Stimulated activated CD4-positive, alpha-beta T cell treated with anti-CD3 and anti-CD28 coated beads, Interleukin-2, amount 100 ng/mL, for 4 hours (primary cell): ENCODE measurements around the gene MYB.

Experiments
- DNase-seq: peaks from one replicate; pipeline ENCODE4 v3.0.0-alpha.2; 2020; ENCODE audit warnings: low read depth

Gene MYB

DNA sequence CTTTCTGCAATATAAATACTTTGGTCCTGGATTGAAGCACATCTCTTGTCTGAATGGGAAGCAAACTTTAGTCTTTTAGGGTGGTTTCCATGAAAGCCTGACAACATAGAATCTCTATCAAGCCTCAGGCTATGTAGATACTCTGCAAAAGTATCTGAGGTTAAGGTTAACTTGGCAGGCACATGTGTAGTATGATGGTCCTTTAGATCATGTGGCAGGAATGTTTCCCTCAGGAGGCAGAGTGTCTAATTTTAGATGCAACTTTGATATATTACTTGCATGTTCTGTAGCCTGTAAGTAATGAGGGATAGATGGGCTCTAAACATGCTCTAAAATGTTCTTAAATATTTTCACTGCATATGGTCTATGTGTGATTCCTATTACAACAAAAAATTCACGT is 8.2 kb downstream of the MYB start:
- DNase-seq, result no peak

- DNase-seq, result no peak
These were observed 10.6 kb downstream of the MYB start for GRCh38 chr6:135191508-135192255.

GRCh38 chr6:135192256-135193174 is 11.4 kb downstream of the MYB start:
- DNase-seq, result no peak

GRCh38 chr6:135193221-135193620 is 12.1 kb downstream of the MYB start:
- DNase-seq, result no peak

GRCh38 chr6:135195041-135195440 is 13.9 kb downstream of the MYB start:
- no peak for DNase-seq

DNA sequence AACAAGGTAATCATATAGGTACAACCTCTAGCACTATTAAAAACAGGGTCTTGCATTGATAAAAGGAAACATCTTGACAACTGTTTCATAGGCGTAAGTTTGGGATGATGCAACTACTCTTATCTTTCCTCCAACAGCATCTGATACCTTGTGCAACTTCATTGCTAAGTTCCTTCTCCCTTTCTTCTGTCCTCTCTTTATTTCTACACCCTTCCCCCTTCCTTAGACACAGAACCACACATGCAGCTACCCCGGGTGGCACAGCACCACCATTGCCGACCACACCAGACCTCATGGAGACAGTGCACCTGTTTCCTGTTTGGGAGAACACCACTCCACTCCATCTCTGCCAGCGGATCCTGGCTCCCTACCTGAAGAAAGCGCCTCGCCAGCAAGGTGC is 14.4 kb downstream of the MYB start:
- DNase-seq, result no peak

DNA sequence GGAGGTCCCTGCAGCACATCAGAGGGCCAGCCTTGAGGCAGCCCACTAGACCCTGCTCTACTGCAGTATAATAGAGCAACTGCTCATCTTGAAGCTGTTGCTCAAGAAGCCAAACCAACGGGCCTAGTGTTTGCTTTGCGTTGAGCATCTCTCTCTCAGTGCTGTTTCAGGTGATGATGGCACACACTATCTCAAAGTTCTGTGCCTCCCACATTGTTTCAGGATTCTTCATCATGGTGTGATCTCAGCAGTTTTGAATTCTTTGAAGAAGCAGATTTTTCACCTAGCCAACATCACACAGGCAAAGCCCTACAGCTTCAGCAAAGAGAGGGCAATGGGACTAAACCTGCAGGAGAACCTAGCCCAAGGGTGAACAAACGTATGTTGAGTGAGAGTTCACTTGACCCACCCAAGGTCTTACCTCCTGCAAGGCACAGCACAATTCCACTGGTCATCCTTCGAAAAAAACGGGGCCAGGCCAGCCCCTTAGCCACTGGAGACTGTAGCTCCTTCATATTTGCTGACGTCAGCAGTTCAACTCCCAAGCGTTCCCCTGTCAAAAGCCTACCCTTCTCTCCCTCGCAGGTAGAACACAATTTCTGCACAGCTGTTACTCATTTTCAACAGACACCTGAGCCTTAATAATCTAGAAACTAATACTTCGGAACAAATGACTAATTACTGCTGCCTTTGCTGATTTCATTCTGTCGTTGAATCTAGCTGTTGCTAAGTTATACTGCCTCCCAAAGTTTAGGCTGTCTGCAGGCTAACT is 15.8 kb downstream of the MYB start:
- no peak for DNase-seq

GRCh38 chr6:135202836-135203235 is 21.7 kb downstream of the MYB start:
- DNase-seq, result no peak

GRCh38 chr6:135204951-135205350 is 23.8 kb downstream of the MYB start:
- DNase-seq, result no peak

DNA sequence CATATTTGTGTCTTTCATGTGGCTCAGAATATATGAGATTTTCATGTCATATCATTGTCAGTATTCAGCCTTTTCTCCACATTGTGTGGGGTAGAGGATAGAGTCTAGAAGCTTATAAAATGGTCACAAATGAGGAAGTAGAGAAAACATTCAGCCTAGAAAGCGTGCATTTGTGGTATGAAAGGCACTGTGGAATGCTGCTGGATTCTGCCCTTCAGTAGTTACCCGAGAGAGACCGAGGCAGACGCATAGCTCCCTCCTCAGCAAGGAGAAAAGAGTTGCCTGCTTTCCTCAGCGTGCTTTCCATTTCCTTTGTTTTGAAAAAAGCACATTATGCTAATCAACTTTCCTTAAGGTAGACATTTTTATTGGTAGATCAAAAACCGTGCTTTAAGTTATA is 28.7 kb downstream of the MYB start:
- no peak for DNase-seq

- no peak for DNase-seq
These were observed 29.7 kb downstream of the MYB start for GRCh38 chr6:135210632-135211305.

- no peak for DNase-seq
These were observed 30.2 kb downstream of the MYB start for GRCh38 chr6:135211306-135211702.

DNA sequence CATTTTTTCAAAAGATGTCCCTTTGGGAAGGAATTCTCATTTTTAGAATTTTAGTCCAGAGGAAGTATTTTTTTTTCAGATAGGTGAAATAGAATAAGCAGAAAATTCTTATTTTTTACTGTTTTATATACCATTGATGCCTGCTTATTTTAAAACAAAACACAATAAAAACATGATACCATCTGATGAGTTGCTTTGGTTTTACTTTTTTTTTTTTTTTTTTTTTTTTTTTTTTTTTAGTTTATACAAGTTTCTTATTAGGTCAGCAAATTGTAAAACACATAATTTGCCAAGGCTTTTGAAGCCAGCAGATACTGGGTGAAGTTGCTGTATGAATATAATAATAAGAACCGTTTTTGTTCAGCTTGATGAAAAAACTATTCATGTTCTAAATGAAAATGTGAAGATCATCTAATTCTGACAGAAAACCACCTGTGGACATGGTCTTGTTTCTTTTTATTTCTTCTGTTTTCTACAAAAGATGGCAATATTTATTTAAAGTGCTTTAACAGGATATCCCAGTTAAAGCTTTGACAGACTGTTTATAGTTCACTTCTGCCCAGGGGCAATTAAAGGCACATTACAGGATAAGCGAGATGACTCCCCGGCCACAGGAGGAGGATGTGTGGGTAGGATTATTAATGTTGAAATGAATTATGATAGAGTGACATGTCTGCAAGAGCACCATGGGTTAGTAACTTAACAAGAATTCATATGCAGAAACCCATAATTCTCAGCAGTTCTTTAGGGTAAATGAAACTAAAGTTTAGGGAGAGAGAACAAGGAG is 31.1 kb downstream of the MYB start:
- no peak for DNase-seq

GRCh38 chr6:135212935-135213334 is 31.8 kb downstream of the MYB start:
- DNase-seq, result no peak

GRCh38 chr6:135213616-135214015 is 32.5 kb downstream of the MYB start:
- no peak for DNase-seq

GRCh38 chr6:135215160-135215559 is 34.1 kb downstream of the MYB start:
- DNase-seq, result no peak

DNA sequence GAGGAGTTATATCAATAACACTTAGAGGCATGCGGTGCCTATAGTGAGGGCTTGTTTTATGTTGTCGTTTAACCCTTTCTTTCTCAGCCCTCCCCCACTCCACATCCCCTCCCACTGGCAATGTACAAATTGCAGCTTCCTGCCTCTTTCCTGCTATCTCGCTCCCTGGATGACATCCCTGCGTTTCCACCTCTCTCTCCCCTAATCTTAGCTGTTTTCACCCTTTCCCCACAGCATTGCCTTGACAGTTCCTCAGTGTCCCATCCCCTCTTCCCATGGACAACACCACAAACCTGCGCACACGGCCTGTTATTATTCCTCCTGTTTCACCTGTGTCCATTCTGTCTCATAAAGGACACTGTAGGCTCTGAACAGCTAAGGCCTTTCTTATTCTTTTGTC is 34.5 kb downstream of the MYB start:
- DNase-seq, result no peak

- DNase-seq, result no peak
These were observed 36.6 kb downstream of the MYB start for GRCh38 chr6:135217663-135218062.

GRCh38 chr6:135219346-135219745 is 38.2 kb downstream of the MYB start:
- DNase-seq, result no peak

GRCh38 chr6:135221042-135221441 is 39.9 kb downstream of the MYB start:
- no peak for DNase-seq

GRCh38 chr6:135221505-135221904 is 40.4 kb downstream of the MYB start:
- no peak for DNase-seq
